GM12892 (cell line): ENCODE data around the gene DCC.

Experiments used
- POLR2A ChIP-seq: IDR thresholded peaks from 2 replicates; pipeline ENCODE4 v1.6.1; 2011; ENCODE audit warnings: low read depth, low read length, control low read depth
- POLR2AphosphoS5 ChIP-seq: IDR thresholded peaks from 2 replicates; pipeline ENCODE4 v1.6.1; 2011; ENCODE audit warnings: low read depth, low read length, control low read depth
- TAF1 ChIP-seq: IDR thresholded peaks from 2 replicates; pipeline ENCODE4 v1.6.1; 2011; ENCODE audit warnings: low read depth, mild to moderate bottlenecking, control low read depth, low read length, borderline replicate concordance

DNA sequence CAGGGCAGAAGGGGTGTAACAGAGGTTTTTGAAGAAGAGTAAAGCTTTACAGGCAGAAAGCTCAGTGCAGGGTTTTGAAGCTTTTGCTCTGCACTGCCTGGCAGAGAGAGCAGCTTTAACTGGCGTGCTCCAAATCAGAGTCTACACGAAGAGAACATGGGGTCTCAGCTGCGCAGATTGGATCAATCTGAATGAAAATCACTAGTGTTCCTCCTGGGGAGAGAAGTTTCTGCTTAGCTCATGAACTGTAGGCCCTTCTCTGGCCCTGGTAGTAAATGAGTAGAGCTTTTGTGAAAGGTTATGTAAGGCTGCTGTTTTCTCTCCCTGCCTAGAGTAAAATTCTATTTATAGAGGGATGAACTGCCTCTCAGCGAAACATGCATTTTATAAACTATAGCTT is 13.6 kb downstream of the DCC start:
- TF ChIP-seq POLR2AphosphoS5: no peak
- TF ChIP-seq TAF1: no peak
- no peak for TF ChIP-seq POLR2A
